ENCODE measurements around the gene CA6. TPM values are rescaled to one million over a fixed set of nuclear protein-coding genes. Genes with fewer than 3 reads are reported as not detected.
"Not testable (repeated sequence)": the region's sequence is repeated elsewhere in the genome, so short reads cannot be mapped to it uniquely, and the experiment has no call there.

The CA6 gene
- total RNA-seq, 1 donor from 2014 or later: not detected

- DNase-seq: peak; percentile 32
Measured at GRCh38 chr1:9004700-9005394, 59.2 kb downstream of the CA6 start.

- DNase-seq: no peak
Measured at GRCh38 chr1:9005395-9005708, 59.7 kb downstream of the CA6 start.

- no peak for DNase-seq
Measured at GRCh38 chr1:9006956-9007615, 61.4 kb downstream of the CA6 start.

- no peak for DNase-seq
Measured at GRCh38 chr1:9008236-9008635, 62.6 kb downstream of the CA6 start.

GRCh38 chr1:9009438-9010370 is 64.0 kb downstream of the CA6 start:
- DNase-seq: no peak

GRCh38 chr1:9010781-9011323 is 65.2 kb downstream of the CA6 start:
- DNase-seq: no peak

- DNase-seq: no peak
Measured at GRCh38 chr1:9013819-9014218, 68.2 kb downstream of the CA6 start.

GRCh38 chr1:9014475-9015375 is 69.1 kb downstream of the CA6 start:
- DNase-seq: no peak

- DNase-seq: no peak
Measured at GRCh38 chr1:9016455-9016854, 70.8 kb downstream of the CA6 start.

- DNase-seq: no peak
Measured at GRCh38 chr1:9018333-9018732, 72.7 kb downstream of the CA6 start.

GRCh38 chr1:9019896-9020295 is 74.2 kb downstream of the CA6 start:
- DNase-seq: no peak

GRCh38 chr1:9020305-9020704 is 74.6 kb downstream of the CA6 start:
- no peak for DNase-seq

GRCh38 chr1:9022026-9022738 is 76.5 kb downstream of the CA6 start:
- DNase-seq: not testable (repeated sequence)

- DNase-seq: no peak
Measured at GRCh38 chr1:9022773-9023172, 77.1 kb downstream of the CA6 start.

Small RNA genes within 50 kb of the gene (small RNA-seq; reads per million reads assigned to genes)
- gene AL139415.2 (not detected), gene RN7SL451P (not detected)

Other genes starting within 250 kb of the CA6 start
- 1,292 TPM for gene RERE, start 128.2 kb upstream of the CA6 start, total RNA-seq
- gene ENO1, start 67.2 kb upstream of the CA6 start, total RNA-seq: 260 TPM
- gene SLC2A7, start 80.6 kb downstream of the CA6 start, total RNA-seq: not detected
- gene SLC2A5, start 123.8 kb downstream of the CA6 start, total RNA-seq: 2.5 TPM
- gene GPR157, start 183.2 kb downstream of the CA6 start, total RNA-seq: 0.47 TPM